AG09319 (cell line): ENCODE results near the gene LMAN2L.

ENCODE experiments used
- DNase-seq: peaks from one replicate; pipeline ENCODE4 v3.0.0-alpha.2; 2010; ENCODE audit warnings: low read depth; ENCODE audit errors: extremely low read depth
- TF ChIP-seq, protein P1 (sequence below): IDR thresholded peaks from 2 replicates; pipeline ENCODE4 v1.5.1; 2011; ENCODE audit warnings: low read depth, mild to moderate bottlenecking, inconsistent platforms, low read length, moderate library complexity

The LMAN2L gene

DNA sequence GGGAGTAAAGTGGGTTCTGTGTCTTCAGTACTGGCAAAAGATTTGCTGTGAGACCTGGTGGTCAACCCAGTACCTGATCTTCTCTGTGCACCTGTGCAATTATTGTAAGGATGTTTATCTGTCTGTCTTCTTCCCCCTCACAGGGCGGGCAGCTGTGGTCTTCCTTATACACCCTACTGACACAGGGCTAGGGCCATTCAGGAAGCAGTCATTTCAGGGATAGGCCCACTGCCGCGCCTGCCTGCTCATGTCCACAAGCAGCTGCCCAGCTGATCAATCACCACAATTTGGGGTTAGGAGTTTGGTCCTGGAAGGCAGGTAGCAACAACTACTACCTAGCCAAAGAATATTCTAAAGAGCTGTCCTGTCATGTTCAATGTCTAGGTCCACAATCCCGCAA is 19.7 kb upstream of the LMAN2L start:
- TF ChIP-seq, protein P1, sequence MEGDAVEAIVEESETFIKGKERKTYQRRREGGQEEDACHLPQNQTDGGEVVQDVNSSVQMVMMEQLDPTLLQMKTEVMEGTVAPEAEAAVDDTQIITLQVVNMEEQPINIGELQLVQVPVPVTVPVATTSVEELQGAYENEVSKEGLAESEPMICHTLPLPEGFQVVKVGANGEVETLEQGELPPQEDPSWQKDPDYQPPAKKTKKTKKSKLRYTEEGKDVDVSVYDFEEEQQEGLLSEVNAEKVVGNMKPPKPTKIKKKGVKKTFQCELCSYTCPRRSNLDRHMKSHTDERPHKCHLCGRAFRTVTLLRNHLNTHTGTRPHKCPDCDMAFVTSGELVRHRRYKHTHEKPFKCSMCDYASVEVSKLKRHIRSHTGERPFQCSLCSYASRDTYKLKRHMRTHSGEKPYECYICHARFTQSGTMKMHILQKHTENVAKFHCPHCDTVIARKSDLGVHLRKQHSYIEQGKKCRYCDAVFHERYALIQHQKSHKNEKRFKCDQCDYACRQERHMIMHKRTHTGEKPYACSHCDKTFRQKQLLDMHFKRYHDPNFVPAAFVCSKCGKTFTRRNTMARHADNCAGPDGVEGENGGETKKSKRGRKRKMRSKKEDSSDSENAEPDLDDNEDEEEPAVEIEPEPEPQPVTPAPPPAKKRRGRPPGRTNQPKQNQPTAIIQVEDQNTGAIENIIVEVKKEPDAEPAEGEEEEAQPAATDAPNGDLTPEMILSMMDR, result no peak
- DNase-seq, result no peak

DNA sequence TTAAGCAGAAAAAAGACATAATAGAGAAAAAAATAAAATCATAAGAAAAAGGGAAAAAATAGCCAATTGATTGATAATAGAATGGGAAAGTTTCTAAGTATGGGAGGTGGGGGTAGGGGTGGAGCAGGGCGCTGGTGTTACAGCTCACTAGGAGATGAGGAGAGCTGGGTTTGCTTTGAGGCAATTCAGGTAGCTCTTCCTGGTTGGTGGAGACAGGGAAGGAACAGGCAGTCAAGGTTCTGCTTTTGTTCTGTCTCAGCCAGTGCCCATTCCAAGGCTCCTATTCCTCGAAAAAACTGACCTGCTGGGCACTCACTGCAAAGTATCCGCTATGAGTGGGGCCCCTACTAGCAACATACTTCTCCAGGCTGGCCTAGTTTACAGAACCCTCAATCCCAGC is 19.1 kb upstream of the LMAN2L start:
- no peak for DNase-seq
- TF ChIP-seq, protein P1, result no peak

DNA sequence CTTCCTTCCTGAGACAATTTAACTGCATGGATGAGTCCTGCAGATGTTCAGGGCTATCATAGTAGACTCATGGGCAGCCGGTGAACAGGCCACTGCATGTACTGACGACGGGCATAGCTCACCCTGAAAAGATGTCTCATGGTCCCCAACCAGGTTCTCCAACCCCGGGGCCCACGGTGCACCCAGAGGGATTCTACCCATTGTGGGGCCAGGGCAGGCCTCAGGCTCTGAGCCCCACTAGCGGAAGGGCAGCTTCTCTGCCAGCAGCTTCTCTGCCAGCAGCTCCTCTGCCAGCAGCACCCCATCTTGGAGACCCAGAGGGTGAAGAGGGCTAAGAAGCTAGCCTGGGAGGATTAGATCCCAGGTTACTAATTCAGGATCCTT is 17.6 kb upstream of the LMAN2L start:
- DNase-seq, result no peak
- TF ChIP-seq, protein P1, result no peak

DNA sequence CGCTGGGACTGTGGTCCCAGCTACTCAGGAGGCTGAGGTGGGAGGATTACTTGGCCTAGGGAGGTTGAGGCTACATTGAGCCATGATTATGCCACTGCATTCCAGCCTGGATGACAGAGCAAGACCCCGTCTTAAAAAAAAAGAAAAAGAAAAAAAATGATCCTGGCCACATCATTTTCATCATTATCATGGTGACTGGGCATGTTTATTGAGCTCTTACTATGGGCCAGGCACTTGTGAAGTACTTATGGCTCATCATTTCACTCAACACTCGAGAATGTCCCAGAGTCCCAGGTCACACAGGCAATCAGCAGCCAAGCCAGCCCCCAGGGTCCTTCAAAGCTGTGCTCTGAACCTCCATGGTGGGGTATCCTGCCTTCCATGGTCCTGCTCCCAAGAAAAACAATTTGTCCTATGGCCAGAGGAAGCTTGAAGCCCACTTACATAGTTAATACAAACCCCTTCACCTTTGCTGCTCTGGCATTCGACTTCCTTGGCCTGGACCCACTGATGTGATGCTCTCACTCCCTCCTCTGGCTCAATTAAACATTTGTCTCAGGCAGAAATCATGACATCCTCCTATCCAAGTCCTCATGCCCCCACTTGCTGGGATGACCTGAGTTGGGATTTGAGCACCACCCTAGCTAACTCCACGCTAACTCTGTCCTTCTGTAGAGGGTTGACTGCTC is 17.1 kb upstream of the LMAN2L start:
- TF ChIP-seq, protein P1, result no peak

DNA sequence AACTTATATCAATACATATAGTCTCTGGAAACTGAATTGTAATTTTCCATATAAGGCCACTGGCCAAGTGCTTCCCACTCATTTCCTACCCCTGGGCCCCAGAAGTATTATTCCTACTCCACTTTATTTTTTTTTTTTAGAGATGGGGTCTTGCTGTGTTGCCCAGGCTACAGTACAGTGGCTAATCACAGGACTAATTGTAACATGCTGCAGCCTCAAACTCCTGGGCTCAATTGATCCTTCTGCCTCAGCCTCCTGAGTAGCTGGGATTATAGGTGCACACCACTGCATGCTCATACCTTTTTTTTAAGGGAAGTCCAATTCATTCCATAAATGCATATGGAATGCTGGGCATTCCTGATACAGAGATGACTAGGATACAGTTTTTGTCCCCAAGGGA is 14.5 kb upstream of the LMAN2L start:
- TF ChIP-seq, protein P1, result no peak
- no peak for DNase-seq

More for the DNA sequence above, 17.1 kb upstream of the LMAN2L start:
- DNase-seq, result no peak

DNA sequence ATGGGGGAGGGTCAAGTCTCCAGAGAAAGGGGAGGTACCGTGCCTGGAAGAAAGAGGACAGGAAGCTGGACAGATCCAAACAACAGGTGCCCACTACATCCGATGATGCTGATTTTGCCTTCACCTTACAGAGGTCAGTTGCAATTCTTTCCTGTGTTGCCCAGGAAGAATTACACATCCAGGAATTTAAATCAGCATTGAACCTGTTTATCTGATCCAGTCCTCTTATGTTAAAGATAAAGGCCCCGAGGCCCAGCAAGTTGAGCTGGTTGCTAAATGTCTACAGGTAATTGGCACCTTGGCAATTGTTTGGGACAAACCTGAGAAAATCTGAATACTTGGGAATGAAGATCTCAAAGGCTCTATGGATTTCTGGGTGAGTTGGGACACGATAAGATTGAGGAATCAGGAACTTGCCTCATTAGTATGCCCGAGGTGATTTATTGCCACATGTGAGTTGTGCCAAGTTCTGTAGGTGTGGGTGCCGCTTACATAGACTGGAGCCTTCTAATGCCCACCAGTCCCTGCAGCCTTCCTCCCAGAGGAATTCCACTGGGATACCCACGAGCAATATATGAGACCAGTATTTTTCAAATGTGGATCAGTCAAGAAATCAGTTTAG is 13.9 kb upstream of the LMAN2L start:
- DNase-seq, result no peak
- TF ChIP-seq, protein P1, result no peak

DNA sequence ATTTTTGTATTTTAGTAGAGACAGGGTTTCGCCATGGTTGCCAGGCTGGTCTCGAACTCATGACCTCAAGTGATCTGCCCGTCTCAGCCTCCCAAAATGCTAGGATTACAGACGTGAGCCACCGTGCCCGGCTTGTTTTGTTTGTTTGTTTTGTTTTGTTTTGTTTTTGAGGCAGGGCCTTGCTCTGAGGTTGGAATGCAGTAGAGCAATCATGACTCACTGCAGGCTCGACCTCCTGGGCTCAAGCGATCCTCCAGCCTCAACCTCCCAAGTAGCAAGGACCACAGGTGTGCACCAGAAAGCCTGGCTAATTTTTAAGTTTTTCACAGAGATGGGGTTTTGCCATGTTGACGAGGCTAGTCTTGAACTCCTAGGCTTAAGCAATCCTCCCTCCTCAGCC is 11.9 kb upstream of the LMAN2L start:
- no peak for DNase-seq
- TF ChIP-seq, protein P1, result no peak
